Stimulated activated CD8-positive, alpha-beta memory T cell treated with anti-CD3 and anti-CD28 coated beads, Interleukin-4, amount 100 ng/mL, for 1 hour (primary cell): ENCODE measurements around the gene UNCX.

Experiments
- DNase-seq, 2 donors: peaks; one replicate each; pipeline ENCODE4 v3.0.0-alpha.2; 2020; ENCODE audit warnings: low read depth in 2 of 2, low spot score in 1 of 2

Gene UNCX

GRCh38 chr7:1214516-1214915, 18.2 kb upstream of the UNCX start:
- no peak for DNase-seq

- DNase-seq, result no peak
Observed at GRCh38 chr7:1218541-1219165, 14.0 kb upstream of the UNCX start.

GRCh38 chr7:1219498-1219897, 13.2 kb upstream of the UNCX start:
- no peak for DNase-seq

GRCh38 chr7:1220000-1220726, 12.5 kb upstream of the UNCX start:
- DNase-seq, result no peak

- DNase-seq, result no peak
Observed at GRCh38 chr7:1220977-1221745, 11.5 kb upstream of the UNCX start.

GRCh38 chr7:1223196-1223981, 9.3 kb upstream of the UNCX start:
- no peak for DNase-seq

GRCh38 chr7:1224086-1224716, 8.5 kb upstream of the UNCX start:
- no peak for DNase-seq

- DNase-seq, result no peak
Observed at GRCh38 chr7:1225030-1225429, 7.6 kb upstream of the UNCX start.

GRCh38 chr7:1225441-1226185, 7.1 kb upstream of the UNCX start:
- DNase-seq, result peak in 1 of 2 donors; percentile 17

GRCh38 chr7:1226186-1226901, 6.3 kb upstream of the UNCX start:
- DNase-seq, result no peak

GRCh38 chr7:1227071-1227804, 5.4 kb upstream of the UNCX start:
- DNase-seq, result no peak

- DNase-seq, result no peak
Observed at GRCh38 chr7:1227814-1228544, 4.7 kb upstream of the UNCX start.

- no peak for DNase-seq
Observed at GRCh38 chr7:1228545-1229201, 4.0 kb upstream of the UNCX start.

- DNase-seq, result no peak
Observed at GRCh38 chr7:1229202-1229947, 3.3 kb upstream of the UNCX start.

- no peak for DNase-seq
Observed at GRCh38 chr7:1229956-1230355, 2.7 kb upstream of the UNCX start.

GRCh38 chr7:1230411-1231213, 2.1 kb upstream of the UNCX start:
- no peak for DNase-seq
